ENCODE measurements around the gene SF3B3. TPM values are rescaled to one million over a fixed set of nuclear protein-coding genes. Genes with fewer than 3 reads are reported as not detected.
A peak's percentile ranks its signal among the peaks of the same experiment; 100 is the strongest.

The SF3B3 gene
- total RNA-seq, 4 donors from 2014 or later, result 74.2 to 142 (median 112) TPM

DNA sequence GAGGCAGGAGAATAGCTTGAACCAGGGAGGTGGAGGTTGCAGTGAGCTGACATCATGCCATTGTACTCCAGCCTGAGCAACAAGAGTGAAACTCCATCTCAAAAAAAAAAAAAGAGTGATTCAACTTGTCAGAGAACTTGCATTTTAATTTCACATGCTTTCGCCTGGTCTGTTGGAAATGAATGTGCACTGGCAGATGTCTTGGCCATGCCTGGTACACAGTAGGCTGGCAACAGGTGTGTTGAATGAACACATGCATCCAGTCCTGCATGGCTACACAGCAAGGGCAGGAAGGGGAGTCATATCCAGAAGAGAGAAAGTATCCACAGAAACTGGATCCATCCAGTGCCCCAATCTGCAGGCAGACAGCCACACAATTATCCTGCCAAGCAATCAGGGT is 11.8 kb upstream of the SF3B3 start:
- H3K4me3 ChIP-seq (replicated peaks in 1 of 3), result no peak overlapping the region
- H3K9me3 ChIP-seq, result no peaks in the 10 kb centered on the region
- intact Hi-C loops (cut with DNase I), result no loop called here
- no peak for DNase-seq
- H3K4me1 ChIP-seq, result no peaks in the 10 kb centered on the region
- peaks cover 78 to 98% of the 10 kb centered on the region in 2 donors for H3K36me3 ChIP-seq
- no peaks in the 10 kb centered on the region for H3K27me3 ChIP-seq
- 100% methylated on average over 1 of the region's 1 CpG for WGBS, 2 donors
- no peak for TF ChIP-seq CTCF (IDR thresholded peaks at IDR 0.05)
- no peak for TF ChIP-seq POLR2A (IDR thresholded peaks at IDR 0.05)
- H3K27ac ChIP-seq, result no peak overlapping the region

GRCh38 chr16:70512456-70512855 is 11.2 kb upstream of the SF3B3 start:
- DNase-seq, result no peak
- no peak for TF ChIP-seq POLR2A (IDR thresholded peaks at IDR 0.05)
- TF ChIP-seq CTCF (IDR thresholded peaks at IDR 0.05), result no peak
- H3K27ac ChIP-seq, result no peak overlapping the region
- H3K27me3 ChIP-seq, result no peaks in the 10 kb centered on the region
- H3K4me3 ChIP-seq (replicated peaks in 1 of 3), result no peak overlapping the region
- intact Hi-C loops (cut with DNase I), result no loop called here
- peaks cover 84 to 99% of the 10 kb centered on the region in 2 donors for H3K36me3 ChIP-seq
- no peaks in the 10 kb centered on the region for H3K4me1 ChIP-seq
- no peaks in the 10 kb centered on the region for H3K9me3 ChIP-seq
- 96 to 97% methylated on average over 5 of the region's 5 CpGs for WGBS, 2 donors

DNA sequence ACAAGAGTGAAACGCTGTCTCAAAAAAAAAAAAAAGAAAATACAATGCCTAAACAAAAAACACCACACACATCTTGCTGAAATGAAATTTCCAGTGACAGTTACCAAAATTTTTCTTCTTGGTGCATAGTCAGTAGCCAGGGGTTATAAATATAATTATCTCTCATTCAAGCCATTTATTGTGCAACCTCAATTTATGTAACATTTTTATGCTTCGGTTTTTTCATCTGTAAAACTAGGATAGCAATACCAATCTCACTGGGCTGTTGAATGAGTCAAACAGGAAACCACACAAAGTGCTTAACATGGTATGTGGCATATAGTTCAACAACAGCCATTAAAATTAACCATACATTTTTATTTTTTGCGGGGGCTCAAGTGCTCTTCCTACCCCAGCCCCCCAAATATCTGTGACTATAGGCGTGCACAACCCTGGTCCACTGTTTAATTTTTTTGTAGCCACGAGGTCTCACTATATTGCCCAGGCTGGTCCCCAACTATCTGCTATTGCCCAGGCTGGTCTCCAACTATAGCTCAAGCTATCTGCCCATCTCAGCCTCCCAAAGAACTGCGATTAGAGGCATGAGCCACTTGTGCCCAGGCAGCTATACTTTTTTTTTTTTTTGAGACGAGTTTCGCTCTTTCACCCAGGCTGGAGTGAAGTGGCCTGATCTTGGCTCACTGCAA is 2.9 kb upstream of the SF3B3 start:
- WGBS, 2 donors, result 75 to 84% methylated on average over 8 of the region's 8 CpGs
- no peak overlapping the region for H3K27ac ChIP-seq
- H3K9me3 ChIP-seq, result no peaks in the 10 kb centered on the region
- DNase-seq, result no peak
- H3K4me1 ChIP-seq, result peaks cover 10 to 21% of the 10 kb centered on the region in 2 donors
- peaks cover 17 to 18% of the 10 kb centered on the region in 2 donors for H3K36me3 ChIP-seq
- H3K4me3 ChIP-seq (replicated peaks in 1 of 3), result no peak overlapping the region
- TF ChIP-seq CTCF (IDR thresholded peaks at IDR 0.05) (no peak), POLR2A (IDR thresholded peaks at IDR 0.05) (no peak)
- H3K27me3 ChIP-seq, result no peaks in the 10 kb centered on the region
- intact Hi-C loops (cut with DNase I), result loop anchor here (10.0 kb wide), 1 partner anchor 254 kb away; no protein-coding TSS in a partner anchor

- Histone ChIP-seq H3K9me3 (no peaks in the 10 kb centered on the region), H3K27ac (peak overlapping the region in 1 of 3 donors; percentile 89), H3K27me3 (no peaks in the 10 kb centered on the region), H3K36me3 (peaks cover 9 to 12% of the 10 kb centered on the region in 2 donors), H3K4me1 (peaks cover 13 to 30% of the 10 kb centered on the region in 2 donors), H3K4me3 (replicated peaks in 1 of 3) (peak overlapping the region; percentile 59 to 96 (median 94))
- intact Hi-C loops (cut with DNase I), result loop anchor here (10.0 kb wide), 1 partner anchor 252 kb away; no protein-coding TSS in a partner anchor
- WGBS, 2 donors, result 49 to 53% methylated on average over 18 of the region's 18 CpGs
- TF ChIP-seq CTCF (IDR thresholded peaks at IDR 0.05) (no peak), POLR2A (IDR thresholded peaks at IDR 0.05) (no peak)
- no peak for DNase-seq
These were observed 1.2 kb upstream of the SF3B3 start for GRCh38 chr16:70522216-70523075.

Data from thyroid gland (tissue), 4 donors.